Mesothelial cell of epicardium (in vitro differentiated cells): Measurements from ENCODE around the gene RTKN2. TPM values are rescaled to one million over a fixed set of nuclear protein-coding genes. Genes with fewer than 3 reads are reported as not detected.

ENCODE experiments used
- DNase-seq, 2 experiments: peaks; one replicate each; pipeline ENCODE4 v3.0.0; 2021; ENCODE audit warnings: low spot score in 2 of 2; ENCODE audit not compliant: unreplicated experiment in 2 of 2
- H3K27ac Mint-ChIP-seq: 2 replicates; pipeline ENCODE4 v1.8.0; 2021; ENCODE audit warnings: mixed read lengths
- H3K27me3 Mint-ChIP-seq: 2 replicates; pipeline ENCODE4 v1.8.0; 2021; ENCODE audit warnings: low read depth, mixed read lengths
- H3K36me3 Mint-ChIP-seq: 2 replicates; pipeline ENCODE4 v1.8.0; 2021; ENCODE audit warnings: mixed read lengths
- H3K4me1 Mint-ChIP-seq: 2 replicates; pipeline ENCODE4 v1.8.0; 2021; ENCODE audit warnings: mixed read lengths
- H3K4me3 Mint-ChIP-seq: 2 replicates; pipeline ENCODE4 v1.8.0; 2021; ENCODE audit warnings: mild to moderate bottlenecking, moderate library complexity, mixed read lengths
- H3K9me3 Mint-ChIP-seq: 2 replicates; pipeline ENCODE4 v1.8.0; 2021; ENCODE audit warnings: mixed read lengths
- CTCF ChIP-seq: fragments of 200-600 bp; sonication (generic); IDR thresholded peaks from one replicate; pipeline ENCODE4 v1.5.0; 2021; ENCODE audit warnings: antibody characterized with exemption; ENCODE audit not compliant: unreplicated experiment
- total RNA-seq: library from RNA; stranded (reverse); gene quantifications from 3 replicates; pipeline ENCODE4 v1.2.1, GENCODE V29; 2021

Gene RTKN2
- total RNA-seq, 1 donor from 2014 or later: 6.1 TPM

DNA sequence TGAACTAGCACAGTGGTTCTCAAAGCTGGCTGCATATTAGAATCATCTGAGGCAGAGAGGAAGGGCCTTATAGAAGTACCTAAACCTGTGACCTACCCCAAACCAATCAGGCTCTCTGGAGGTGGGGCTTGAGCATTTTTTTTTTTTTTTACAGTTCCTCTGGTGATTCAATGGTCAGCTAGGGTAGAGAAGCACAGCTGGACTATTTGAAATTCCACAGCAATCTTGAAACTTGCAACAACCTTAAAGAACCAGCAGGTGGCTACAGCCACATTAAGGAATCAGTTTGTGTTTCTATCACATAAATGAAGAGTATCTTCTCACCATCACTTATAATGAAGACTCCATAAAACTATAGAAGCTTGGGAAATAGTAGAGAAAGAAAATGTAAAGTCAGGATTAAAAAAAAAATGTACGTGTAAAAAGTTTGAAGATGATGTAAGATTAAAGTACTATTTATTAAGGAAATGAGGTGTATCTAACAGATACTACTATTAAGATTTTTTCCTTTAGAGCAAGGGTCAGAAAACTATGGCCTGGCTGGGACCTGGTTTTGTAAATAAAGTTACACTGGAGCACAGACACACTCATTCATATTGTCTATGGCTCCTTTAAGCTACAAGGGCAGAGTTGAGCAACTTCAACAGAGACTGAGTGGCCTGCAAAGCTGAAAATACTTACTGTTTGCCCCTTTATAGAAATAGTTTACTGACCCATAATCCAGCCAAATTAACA lies 3.8 kb downstream of the RTKN2 start:
- no peak for DNase-seq
- Mint-ChIP-seq H3K4me1 (peaks cover 23% of the 10 kb centered on the region), H3K4me3 (no peak overlapping the region), H3K9me3 (no peaks in the 10 kb centered on the region), H3K27me3 (no peaks in the 10 kb centered on the region), H3K27ac (no peak overlapping the region), H3K36me3 (no peaks in the 10 kb centered on the region)
- peak; percentile 75 for TF ChIP-seq CTCF

DNA sequence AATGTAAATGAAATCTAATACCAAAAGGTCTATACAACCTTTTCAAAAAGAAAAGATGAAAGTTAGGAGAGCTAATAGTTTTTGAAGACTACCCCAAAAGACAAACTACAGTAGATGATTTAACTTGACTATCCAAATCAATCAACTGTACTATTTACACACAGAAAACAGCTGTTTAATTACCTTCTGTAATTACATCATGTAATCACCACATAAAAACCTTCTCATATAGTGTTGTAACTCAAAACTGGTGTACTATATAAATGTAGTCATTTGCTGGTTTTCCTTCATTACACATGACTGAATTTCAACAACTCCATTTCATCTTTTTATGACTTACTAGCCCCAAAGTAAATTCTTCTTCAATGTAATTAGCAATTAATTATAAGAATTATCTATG lies 4.5 kb downstream of the RTKN2 start:
- H3K27ac Mint-ChIP-seq: no peak overlapping the region
- no peak overlapping the region for H3K4me3 Mint-ChIP-seq
- no peaks in the 10 kb centered on the region for H3K27me3 Mint-ChIP-seq
- no peaks in the 10 kb centered on the region for H3K9me3 Mint-ChIP-seq
- no peaks in the 10 kb centered on the region for H3K36me3 Mint-ChIP-seq
- H3K4me1 Mint-ChIP-seq: peaks cover 19% of the 10 kb centered on the region
- TF ChIP-seq CTCF: no peak
- no peak for DNase-seq

- TF ChIP-seq CTCF: no peak
- Mint-ChIP-seq H3K36me3 (no peaks in the 10 kb centered on the region), H3K4me1 (peaks cover 8% of the 10 kb centered on the region), H3K27me3 (no peaks in the 10 kb centered on the region), H3K4me3 (no peak overlapping the region), H3K9me3 (no peaks in the 10 kb centered on the region), H3K27ac (no peak overlapping the region)
- no peak for DNase-seq
These were observed 7.0 kb downstream of the RTKN2 start for GRCh38 chr10:62261666-62262065.

GRCh38 chr10:62259998-62260397 lies 8.6 kb downstream of the RTKN2 start:
- Mint-ChIP-seq H3K27me3 (no peaks in the 10 kb centered on the region), H3K4me1 (peaks cover 6% of the 10 kb centered on the region), H3K4me3 (no peak overlapping the region), H3K9me3 (no peaks in the 10 kb centered on the region), H3K27ac (no peak overlapping the region), H3K36me3 (peaks cover 3% of the 10 kb centered on the region)
- no peak for TF ChIP-seq CTCF
- DNase-seq: no peak

DNA sequence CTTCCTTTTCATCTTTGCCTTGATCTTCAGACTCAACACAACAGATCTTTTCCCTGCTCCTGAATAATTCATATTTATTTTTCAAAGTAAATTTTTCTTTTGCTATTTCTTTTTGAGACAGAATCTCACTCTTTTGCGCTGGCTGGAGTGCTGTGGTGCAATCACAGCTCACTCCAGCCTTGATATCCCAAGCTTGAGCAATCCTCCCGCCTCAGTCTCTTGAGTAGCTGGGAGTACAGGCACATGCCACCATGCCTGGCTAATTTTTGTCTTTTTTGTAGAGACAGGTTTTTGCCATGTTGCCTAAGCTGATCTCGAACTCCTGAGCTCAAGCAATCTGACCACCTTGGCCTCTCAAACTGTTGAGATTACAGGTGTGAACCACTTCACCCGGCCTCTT lies 9.2 kb downstream of the RTKN2 start:
- H3K4me1 Mint-ChIP-seq: peaks cover 1% of the 10 kb centered on the region
- H3K27me3 Mint-ChIP-seq: no peaks in the 10 kb centered on the region
- peaks cover 3% of the 10 kb centered on the region for H3K36me3 Mint-ChIP-seq
- H3K27ac Mint-ChIP-seq: no peak overlapping the region
- no peak overlapping the region for H3K4me3 Mint-ChIP-seq
- H3K9me3 Mint-ChIP-seq: no peaks in the 10 kb centered on the region
- no peak for TF ChIP-seq CTCF
- no peak for DNase-seq
